Activated effector memory CD4-positive, alpha-beta T cell treated with Interleukin-2 at 50 U/mL for 16 hours (primary cell): ENCODE measurements around the gene C12orf75.
"Not testable (repeated sequence)": the region's sequence is repeated elsewhere in the genome, so short reads cannot be mapped to it uniquely, and the experiment has no call there.

Experiments
- DNase-seq: peaks from one replicate; pipeline ENCODE4 v3.0.0-alpha.2; 2020

Gene C12orf75

DNA sequence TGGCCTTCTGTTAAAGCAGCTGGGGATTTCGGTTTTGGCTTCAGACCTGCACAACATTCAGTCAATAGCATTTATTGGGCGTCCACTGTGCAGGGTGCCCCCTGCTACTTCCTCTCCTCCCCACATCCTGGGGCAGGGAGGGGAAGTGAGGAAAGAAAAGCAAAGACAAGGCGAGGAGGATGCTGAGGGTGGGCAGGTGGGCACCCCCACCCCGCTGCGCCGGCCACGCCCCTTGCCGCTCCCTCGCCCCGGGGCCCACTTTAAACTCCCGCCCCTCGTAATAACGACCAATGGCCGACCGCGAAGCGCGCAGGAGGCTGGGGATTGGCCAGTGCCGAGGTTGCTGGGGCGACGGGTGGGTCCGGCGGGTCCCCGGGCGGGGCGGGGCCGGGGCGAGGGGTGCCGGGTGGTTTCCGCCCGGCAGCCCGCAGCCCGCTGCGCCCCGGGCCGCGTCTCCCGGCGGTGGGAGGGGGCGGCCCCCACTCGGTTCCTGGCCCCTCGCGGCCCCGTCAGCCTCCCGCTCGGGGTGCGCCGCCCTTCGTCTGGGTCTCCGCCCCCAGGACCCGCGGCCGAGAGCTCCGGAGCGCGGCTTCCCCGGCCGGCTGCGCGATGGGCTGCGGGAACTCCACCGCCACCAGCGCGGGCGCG is at the start of gene C12orf75:
TSS of gene C12orf75 (plus strand) at position 409 of the 648 bp plus-strand sequence. CDS start at position 610, 201 bp downstream.
- DNase-seq: peak; percentile 79

DNA sequence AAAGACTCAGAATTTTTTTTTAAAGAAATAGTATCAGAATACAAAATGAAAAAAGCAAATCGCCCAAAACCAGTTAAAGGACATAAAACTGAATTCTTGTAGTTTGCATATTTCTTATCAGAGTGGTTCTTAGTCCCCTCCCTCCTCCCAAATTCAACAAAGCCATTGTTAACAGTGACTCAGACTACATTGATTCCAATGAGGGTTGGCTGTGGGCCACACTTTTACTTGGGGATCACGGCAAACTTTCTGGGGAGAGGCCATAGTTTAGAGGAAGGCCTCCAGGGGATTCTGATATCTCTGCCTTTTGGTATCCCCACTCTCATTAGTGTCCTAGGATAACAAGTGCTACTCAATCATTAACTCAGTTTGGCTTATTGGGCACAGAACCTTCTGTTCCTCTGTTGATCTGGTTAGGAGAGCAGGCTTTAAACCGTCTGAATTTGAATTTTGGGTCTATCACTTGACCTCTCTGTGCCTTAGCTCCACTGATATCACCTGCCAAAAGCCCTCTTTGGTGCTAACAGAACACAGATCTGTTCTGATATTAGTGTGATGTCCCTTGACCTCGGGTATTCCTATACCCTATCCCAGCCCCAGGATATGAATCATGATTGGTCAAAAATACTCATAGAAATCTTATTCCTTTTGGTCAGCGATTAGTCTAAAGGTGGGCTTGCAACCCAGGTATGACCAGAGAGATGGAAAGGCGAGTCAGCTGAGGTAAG is 49.4 kb upstream of the C12orf75 start:
- no peak for DNase-seq

DNA sequence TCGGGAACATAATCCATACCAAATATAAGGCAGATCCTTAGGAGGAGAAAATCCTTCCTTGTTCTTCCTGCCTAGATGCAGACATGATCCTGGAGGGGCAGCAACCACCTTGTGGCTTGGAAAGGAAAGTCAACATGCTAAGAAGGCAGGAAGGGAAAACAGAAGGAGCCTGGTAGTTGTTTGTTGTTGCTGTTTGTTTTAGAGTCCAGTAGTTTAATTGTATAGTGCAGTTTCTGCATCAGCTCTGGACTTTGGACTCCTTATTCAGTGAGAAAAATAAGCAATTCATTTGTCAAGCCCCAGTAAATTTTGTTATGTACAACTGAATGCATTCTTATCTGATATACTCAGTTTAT is 48.8 kb upstream of the C12orf75 start:
- no peak for DNase-seq

DNA sequence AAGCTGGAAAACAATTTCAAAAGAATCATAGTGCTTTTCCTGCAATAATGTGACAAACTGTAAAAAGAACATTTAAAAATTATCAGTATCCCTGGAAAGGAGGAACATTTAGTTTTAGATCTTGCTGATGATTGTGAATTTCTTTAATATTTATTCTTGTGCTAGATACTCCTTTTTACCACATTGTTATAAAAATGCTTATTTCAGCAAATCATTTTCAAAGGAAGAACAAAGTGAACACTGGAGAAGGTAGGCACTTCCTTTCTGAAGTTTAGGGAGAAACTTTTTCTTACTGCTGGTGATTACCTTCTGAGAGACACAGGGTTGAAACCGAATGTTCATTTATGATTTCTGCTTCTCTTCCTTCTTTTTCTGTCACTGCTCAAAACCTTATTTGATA is 45.1 kb upstream of the C12orf75 start:
- no peak for DNase-seq

DNA sequence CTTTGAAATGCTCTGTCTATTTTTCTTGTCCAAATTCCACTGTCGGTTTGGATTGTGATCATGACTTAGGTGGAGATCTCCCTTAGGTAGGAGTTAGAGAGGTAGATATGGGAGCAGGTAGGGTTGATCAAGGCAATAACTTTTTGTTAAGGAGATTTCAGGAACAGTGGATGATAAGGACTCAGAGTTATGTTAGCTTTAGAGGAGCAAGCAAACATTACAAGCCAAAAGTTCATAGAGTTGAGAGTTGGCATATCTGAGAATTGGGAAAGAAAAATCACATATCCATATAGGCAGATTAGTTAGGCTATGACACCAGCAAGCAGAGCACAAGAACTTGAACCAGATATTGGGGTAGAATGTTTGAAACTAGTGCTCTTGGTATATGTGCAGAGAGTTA is 43.1 kb upstream of the C12orf75 start:
- no peak for DNase-seq

DNA sequence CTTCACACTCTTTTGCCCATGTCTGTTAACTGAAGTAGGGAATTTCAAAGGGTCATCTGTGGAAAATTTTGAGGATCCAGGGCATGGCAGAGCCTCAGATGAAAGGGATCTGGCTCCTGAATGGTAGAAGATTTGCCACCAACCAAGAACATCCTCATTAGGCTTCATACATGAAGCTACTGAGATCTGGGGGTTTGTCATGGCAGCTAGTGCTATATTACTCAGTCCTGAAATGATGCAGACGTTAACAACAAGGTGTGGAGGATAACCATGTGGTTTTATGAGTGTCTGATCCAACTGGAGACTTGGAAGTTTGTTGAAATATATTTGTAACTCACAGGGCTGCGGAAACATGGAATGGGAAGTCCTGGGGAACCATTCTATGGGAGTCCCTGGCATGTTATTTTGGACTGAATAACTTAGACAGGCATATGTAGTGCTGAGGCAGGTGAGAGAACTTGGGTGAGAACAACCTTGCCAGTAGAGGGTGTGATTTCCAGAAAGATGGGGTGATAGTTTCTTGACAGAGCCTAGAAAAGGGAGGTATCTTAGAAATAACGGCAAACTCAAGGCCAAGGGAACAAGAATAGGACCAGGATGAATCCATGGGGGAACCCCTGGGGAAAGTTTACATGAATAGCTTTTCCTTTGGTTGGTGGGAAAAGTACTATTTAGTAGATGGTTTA is 42.0 kb upstream of the C12orf75 start:
- no peak for DNase-seq

DNA sequence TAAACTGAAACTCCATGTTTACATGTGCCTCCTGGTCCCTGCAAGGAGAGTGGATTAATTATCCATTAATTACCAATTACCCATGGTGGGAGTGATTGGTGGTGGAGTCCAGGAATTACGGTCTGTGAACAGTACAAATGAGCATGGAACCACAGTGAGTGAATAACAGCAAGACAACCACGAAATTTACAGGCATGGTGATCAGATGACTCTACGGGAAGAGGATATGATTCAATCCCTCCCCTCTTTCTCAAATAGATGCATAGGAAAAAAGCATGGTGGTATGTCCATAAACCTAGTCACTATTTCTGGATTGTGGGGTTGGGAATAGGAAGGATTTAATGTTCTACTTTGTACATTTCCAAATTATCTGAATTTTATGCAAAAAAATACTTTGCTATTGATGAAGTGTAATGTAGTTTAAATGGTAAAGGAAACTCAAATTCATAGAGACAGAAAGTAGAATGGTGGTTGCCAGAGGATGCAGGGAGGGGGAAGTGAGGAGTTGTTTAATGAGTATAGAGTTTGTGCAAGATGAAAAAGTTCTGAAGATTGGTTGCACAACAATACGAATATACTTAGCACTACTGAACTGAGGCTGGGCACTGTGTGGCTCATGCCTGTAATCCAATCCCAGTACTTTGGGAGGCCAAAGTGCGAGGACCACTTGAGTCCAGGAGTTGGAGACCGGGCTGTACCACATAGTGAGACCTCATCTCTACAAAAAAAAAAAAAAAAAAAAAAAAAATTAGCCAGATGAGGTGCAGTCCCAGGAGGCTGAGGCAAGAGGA is 41.2 kb upstream of the C12orf75 start:
- DNase-seq: no peak

DNA sequence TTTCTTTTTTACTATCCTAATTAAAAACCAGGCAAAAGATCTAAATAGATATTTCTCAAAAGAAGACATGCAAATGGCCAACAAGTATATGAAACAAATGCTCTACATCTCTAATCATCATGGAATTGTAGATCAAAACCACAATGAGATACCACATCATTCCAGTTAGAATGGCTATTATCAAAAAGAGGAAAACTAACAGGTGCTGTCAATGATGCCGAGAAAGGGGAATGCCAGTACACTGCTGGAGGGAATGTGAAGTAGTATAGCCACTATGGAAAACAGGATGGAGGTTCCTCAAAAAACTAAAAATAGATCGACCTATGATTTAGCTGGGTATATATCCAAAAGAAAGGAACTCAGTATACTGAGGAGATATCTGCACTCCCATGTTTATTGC is 39.0 kb upstream of the C12orf75 start:
- no peak for DNase-seq

DNA sequence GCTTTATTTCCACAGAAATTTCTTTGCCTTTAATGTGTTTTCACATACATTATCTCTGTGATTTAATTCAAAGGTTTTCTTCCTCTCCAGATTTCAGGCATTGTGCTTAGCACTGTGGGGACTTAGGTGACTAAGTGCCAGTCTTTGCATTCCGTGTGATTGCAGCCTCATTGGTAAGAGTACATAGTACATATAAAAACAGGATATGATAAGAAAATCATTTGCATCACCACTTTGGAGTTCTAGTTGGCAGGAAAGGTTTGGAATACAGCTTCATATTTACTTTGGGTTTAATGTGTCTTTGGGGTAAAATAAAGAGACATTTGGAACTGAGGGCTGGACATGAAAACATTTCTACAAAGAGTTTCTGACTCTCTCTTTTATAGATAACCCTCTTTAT is 37.8 kb upstream of the C12orf75 start:
- no peak for DNase-seq

DNA sequence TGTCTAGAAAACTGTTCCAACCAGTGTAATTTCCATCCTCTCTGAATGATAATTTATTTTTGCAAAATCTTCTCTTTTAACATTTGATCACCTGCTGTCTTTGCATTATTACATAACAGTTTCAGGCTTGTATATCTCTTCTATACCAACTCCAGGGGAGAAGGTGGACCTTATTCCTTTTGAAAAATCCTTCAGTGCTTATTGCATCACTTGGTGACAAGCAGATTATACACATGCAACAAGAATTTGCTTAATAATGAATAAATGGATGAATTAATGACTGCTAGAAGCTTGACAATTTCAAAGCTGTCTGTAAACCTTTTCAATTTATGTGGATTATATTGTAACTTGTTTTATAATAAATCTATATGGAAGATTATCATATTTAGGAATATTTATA is 37.3 kb upstream of the C12orf75 start:
- no peak for DNase-seq

DNA sequence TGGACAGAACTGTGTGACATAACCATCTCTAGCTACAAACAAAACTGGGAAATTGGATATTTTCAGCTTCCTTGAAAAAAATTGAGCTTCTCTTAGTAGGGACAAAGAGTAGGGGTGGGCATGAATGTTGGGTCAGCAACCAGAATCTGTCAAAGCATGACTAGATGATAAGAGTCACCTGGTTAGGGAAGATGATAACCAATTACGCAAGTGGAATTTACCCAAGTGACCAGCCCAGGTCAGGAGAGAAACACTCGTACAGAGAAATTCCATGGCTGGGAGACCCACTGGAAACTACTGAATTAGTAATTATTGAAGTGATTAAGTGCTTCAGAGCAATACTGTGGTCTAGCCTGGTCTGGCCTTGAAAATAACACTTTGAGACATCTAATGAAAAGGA is 36.3 kb upstream of the C12orf75 start:
- DNase-seq: no peak

DNA sequence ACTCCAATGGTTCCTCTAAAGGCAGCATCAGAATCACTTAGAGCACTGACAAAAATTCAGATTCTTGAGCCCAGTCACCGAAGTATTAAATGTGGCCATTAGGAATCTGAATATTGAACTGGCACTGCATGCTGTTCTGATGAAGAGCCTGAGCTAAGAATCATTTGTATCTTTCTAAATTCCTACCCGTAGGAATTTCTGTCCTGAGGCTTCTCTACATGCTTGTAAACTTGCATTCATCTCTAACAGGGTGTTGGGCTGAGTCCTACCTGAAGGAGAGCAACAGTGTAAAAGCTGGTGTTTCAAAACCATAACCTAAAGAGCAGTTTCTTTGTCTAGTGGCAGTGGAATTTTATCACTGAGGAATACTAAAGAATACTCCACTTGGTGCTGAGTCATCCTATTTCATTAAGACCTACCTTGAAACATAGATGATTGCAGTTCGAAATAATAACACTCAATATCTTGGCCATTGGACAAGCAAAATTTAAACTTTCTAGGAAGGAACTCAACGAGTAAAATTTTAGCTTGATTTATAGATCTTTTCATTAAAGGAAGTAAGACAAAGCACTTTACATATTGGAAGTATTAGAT is 35.5 kb upstream of the C12orf75 start:
- DNase-seq: no peak

DNA sequence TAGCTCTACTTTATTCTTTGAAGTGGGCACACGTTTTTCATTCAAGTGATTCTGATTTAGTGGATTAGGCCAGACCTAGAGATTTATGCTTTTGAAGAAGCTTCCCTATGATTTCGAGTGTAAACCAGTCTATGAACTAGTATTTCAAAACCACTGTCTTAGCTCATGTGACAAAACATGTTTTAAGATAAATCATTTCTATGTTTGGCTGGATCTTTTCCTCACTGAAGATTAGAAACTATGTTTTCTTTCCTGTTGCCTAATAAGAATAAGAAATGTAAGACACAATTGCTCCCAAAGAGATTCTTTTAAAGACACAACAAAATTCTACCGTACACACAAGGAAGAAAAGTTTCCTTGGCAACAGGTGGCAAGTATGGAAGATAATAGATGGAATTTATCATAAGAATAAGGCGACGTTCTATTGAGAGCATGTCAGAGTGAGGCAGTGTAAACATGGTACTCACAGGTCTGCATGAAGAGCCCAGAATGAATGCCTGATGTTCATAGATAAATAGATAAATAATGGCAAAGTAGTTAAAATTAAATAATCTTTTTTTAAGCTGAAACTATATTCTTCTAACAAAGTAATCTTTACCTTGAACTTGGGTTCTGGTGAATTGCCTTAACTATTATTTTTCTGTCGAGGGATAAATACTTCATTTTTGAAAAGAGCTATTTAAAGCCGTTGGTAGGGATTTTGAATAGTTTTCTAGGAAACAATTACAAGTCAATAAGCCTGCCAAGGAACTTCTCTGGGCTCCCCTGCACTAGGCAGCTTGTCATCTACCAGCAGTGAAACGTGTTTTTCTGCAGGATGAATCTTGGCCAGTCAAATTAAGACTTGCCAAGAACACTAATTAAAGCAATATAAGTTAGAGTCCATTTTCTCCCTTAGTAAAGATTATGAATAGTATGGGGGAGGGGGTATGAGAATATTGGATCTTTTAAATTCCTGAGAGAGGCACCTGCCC is 34.1 kb upstream of the C12orf75 start:
- DNase-seq: no peak

DNA sequence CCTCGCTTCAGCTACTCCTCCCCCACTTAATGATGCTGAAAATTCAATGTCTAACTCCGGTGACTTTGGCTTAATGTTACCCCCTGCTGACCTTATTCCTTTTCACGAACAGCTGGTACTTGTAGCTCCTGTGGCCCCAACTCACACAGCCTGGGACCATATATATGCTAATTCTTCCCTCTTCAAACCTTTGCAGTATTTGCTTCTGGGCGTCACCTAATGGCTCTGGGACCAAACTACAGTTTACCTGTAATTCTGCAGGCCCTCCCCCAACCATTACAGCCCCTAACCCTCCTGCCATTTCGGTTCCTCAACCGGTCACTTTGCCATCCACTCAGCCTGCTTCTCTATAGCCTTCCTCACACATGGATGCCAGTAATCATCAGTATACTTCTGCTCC is 29.6 kb upstream of the C12orf75 start:
- no peak for DNase-seq

DNA sequence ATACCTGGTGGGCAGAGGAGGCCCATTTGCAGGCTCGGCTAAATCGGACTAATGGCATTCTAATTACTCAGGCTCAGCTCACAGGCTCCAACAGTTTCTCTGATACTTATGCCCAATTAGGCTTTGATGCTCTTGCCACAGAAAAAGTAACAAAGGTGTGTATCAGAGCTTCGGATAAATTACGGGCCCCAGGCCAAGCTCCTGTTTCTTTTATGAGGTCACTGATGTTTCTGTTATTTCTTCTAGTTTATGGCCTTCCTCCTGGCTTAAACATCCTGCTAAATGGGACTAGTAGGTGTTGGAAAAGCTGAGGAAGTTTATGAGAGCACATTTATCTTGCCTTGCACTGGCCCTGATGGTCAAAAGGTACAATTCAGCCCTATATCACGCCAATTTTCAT is 28.8 kb upstream of the C12orf75 start:
- no peak for DNase-seq

DNA sequence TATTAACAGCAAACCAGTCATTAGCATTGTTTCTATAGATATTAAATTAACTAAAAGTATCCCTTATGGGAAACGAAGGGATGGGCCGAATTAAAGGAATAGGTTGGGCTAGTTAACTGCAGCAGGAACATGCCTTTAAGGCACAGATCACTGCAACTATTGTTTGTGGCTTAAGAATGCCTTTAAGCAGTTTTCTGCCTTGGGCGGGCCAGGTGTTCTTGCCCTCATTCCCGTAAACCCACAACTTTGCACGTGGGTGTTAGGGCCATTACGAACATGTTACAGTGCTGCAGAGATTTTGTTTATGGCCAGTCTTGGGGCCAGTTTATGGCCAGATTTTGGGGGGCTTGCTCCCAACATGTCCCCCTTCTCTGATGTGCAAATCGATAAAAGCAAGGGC is 27.5 kb upstream of the C12orf75 start:
- DNase-seq: not testable (repeated sequence)

DNA sequence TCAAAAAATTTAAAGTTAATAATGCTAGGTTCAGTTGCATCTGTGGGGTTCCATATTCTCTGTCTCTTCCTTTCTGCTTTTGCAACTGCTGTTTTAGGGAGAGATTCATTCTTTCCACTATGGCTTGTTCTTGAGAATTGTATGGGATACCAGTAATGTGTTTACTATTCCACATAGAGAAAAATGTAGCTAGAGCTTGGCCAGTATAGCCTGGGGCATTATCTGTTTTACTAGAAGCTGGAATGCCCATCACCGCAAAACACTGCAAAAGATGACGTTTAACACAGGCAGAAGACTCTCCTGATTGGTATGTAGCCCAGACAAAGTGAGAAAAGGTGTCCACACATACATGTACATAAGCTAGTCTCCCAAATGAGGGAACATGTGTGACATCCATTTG is 25.9 kb upstream of the C12orf75 start:
- DNase-seq: not testable (repeated sequence)

DNA sequence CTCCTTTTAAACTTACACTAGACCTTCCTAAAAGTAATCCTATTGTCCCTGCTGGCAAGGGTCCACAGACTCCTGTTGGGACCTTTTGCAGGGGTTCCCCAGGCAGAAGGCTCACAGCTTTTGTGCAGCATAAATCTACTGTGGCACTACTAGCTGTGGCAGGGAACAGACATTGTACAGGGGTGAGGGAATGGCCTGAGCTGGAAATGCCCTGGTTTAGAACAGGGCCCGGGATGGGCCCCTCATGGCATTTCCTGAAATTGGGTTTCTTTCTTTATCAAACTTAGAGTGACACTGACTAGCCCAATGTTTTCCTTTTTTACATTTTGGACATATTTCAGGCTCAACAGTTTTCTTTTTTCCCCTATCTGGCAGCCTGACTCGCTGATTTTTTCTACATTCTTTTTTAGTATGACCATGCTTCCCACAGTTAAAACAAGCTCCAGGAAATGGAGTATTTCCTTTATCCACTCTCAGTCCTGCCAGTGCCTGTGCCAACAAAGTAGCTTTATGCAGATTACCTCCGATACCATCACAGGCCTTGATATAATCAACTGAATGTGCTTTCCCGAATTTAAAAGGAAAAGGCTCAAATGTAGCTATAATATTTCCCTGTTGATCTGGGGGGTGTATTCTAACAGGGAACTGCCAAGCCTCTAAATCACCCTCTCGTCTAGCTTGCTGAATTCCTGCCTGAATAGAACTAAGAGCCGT is 22.7 kb upstream of the C12orf75 start:
- DNase-seq: not testable (repeated sequence)

DNA sequence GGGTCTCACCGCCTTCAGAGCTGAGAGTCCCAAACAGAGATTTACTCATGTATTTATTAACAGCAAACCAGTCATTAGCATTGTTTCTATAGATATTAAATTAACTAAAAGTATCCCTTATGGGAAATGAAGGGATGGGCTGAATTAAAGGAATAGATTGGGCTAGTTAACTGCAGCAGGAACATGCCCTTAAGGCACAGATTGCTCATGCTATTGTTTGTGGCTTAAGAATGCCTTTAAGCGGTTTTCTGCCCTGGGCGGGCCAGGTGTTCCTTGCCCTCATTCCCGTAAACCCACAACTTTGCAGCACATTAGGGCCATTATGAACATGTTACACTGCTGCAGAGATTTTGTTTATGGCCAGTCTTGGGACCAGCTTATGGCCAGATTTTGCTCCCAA is 21.7 kb upstream of the C12orf75 start:
- DNase-seq: not testable (repeated sequence)

DNA sequence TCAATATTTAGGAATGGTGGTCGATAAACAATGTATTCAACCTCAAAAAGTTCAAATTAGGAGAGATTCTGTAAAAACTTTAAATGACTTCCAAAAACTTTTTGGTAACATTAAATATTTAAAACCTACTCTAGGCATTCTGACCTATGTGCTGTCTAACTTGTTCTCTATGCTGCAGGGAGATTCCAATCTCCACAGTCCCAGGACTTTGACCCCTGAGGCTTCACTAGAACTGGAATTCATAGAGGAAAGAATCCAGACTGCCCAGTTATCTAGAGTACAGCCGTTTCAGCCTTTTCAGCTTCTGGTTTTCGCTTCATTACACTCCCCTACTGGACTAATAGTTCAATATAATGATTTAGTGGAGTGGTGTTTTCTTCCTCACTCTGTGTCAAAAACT is 21.1 kb upstream of the C12orf75 start:
- not testable (repeated sequence) for DNase-seq

DNA sequence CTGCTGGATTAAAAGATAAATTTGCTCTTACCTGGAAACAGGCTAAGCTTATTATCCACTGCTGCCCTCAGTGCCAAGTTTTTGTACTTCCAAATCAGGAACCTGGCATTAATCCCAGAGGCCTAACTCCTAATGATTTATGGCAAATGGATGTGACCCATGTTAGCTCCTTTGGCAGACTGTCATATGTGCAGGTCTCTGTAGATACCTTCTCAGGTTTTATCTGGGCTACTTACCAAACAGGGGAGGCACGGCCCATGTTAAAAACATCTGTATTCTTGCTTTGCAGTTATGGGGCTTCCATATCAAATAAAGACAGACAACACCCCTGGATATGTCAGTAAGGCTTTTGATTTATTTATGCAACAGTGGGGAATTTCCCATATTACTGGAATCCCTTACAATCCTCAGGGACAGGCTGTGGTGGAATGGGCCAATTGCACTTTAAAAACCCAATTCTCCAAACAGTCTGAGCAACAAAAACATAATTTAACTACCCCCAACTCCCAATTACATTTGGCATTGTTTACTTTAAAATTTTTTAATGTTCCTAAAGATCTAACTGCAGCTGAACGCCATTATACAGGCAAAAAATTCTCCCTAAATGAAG is 19.9 kb upstream of the C12orf75 start:
- not testable (repeated sequence) for DNase-seq
